GM12801 (cell line): ENCODE measurements around the gene RASA3.

Experiments used
- CTCF ChIP-seq: IDR thresholded peaks from one replicate; pipeline ENCODE4 v1.5.1; 2011; ENCODE audit warnings: control low read depth; ENCODE audit not compliant: insufficient read length; ENCODE audit errors: extremely low read depth

Gene RASA3

GRCh38 chr13:114152285-114152645 lies 19.8 kb upstream of the RASA3 start:
- TF ChIP-seq CTCF: no peak

- no peak for TF ChIP-seq CTCF
Observed at GRCh38 chr13:114151565-114152284, 19.3 kb upstream of the RASA3 start.

- TF ChIP-seq CTCF: no peak
Observed at GRCh38 chr13:114151031-114151430, 18.6 kb upstream of the RASA3 start.

- no peak for TF ChIP-seq CTCF
Observed at GRCh38 chr13:114149774-114150740, 17.6 kb upstream of the RASA3 start.

GRCh38 chr13:114148521-114148855 lies 16.1 kb upstream of the RASA3 start:
- no peak for TF ChIP-seq CTCF

GRCh38 chr13:114147803-114148520 lies 15.5 kb upstream of the RASA3 start:
- TF ChIP-seq CTCF: no peak

GRCh38 chr13:114146629-114147028 lies 14.2 kb upstream of the RASA3 start:
- TF ChIP-seq CTCF: no peak
